Measurements from ENCODE around the gene OR2G6.
"Not testable (repeated sequence)": the region's sequence is repeated elsewhere in the genome, so short reads cannot be mapped to it uniquely, and the experiment has no call there.

OR2G6 gene

DNA sequence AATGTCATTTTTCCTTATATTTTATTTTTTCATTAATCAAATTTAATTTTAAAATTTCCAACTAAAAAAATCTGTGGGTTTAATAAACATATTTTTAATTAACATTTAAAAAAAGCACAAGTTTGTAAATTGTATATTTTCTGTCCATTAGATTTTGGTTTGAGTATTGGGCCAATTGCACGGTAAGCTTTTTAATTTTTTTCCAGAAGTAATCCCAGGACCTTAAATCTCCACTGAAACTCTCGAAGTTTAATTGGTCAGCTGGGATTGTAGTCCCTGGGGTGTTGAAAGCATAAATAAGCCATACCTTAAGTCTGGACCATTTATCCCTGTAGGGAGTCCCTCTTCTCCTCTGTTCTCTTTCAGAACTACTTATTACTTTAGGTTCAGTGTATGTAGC is at the start of gene OR2G6:
TSS of gene OR2G6 (plus strand) at position 301 of the 400 bp plus-strand sequence. CDS start 13,574 bp downstream, outside the sequence.
- not testable (repeated sequence) for DNase-seq

DNA sequence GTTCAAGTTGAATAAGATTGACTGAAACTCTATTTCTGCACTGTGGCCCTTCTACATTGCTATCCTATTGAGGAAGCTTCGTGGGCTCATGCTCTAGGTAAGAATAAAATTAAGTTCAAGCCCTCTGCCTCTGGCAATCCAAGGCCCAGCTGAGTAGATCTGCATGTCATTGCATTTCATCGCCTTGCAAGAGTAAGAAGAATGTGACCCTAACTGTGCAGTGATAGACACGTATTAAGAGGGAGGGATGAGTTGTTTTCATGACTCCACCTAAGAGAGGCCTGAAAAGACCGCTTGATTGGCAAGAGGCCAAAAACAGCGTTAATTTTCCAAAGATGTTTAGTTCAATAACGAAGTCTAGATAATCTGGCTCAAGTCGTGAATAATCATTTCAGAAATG is 48.8 kb upstream of the OR2G6 start:
- not testable (repeated sequence) for DNase-seq

DNA sequence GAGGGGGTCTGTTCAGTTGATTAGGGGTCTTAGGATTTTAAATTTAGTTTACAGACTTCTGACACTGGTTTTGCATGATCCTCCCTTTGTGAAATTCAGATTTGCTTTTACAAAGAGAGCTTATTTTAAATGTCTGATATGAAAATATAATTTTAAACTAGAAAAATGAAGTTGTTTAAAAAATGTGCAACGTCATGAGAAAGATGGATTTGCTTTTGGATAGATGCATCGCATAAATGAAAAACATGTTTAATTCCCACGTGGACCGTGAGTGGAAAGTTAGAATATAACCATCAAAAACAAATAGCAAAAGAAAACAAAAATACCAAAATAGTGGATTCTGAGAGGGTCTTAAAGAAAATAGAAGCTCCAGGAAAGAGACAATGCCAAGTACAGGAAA is 36.7 kb upstream of the OR2G6 start:
- DNase-seq: no peak

DNA sequence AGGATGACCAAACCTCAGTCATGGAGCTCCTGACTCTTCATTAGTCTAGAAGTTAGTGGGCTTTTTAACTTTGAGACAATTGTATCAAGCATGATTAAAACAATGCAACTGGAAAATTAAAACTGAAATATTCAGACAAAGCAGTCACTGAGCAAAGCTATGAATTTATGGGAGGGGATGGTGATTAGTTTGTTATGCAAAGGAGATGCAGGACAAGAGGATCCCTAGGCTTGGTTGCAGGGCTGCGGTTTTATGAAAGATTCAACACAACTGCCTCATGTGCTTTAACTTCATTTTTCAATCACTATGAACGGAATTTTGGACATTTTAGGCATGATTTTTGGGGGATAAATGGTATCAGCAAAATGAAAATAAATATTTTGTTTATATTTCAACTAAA is 35.8 kb upstream of the OR2G6 start:
- not testable (repeated sequence) for DNase-seq

DNA sequence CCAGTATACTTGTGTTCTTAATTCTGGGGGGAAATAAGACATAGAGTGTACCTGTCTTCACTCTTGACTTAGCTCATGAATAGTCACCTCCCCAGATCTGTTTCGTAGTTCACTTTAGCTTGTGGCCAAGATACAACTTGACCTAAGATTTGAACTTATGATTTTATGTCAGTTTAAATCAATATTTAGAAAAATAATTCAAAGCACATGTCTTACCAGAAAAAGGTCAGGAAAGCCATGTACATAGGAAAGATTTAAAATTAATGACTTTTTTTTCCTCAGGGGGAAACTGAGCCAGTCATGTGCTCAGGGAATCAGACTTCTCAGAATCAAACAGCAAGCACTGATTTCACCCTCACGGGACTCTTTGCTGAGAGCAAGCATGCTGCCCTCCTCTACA is 34.8 kb upstream of the OR2G6 start, which contains the start of gene OR2T3:
TSS of gene OR2T3 (plus strand) at position 301 of the 400 bp plus-strand sequence. CDS start at position 301, 0 bp downstream.
- not testable (repeated sequence) for DNase-seq

DNA sequence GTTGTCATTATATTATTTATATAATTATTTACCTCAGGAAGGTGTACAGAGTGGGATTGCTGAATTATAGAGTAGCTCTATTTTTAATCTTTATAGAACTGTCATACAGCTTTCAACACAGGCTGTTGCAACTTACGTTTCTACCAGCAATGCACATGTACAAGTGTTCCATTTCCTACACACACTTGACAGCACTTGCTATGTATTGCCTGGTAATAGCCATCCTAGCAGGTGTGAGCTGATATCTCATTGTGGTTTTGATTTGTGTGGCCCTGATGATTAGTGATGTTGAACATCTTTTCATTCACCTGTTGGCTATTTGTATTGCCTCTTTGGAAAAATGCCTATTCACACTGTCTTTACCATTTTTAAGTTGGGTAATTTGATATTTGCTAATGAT is 32.2 kb upstream of the OR2G6 start:
- not testable (repeated sequence) for DNase-seq

DNA sequence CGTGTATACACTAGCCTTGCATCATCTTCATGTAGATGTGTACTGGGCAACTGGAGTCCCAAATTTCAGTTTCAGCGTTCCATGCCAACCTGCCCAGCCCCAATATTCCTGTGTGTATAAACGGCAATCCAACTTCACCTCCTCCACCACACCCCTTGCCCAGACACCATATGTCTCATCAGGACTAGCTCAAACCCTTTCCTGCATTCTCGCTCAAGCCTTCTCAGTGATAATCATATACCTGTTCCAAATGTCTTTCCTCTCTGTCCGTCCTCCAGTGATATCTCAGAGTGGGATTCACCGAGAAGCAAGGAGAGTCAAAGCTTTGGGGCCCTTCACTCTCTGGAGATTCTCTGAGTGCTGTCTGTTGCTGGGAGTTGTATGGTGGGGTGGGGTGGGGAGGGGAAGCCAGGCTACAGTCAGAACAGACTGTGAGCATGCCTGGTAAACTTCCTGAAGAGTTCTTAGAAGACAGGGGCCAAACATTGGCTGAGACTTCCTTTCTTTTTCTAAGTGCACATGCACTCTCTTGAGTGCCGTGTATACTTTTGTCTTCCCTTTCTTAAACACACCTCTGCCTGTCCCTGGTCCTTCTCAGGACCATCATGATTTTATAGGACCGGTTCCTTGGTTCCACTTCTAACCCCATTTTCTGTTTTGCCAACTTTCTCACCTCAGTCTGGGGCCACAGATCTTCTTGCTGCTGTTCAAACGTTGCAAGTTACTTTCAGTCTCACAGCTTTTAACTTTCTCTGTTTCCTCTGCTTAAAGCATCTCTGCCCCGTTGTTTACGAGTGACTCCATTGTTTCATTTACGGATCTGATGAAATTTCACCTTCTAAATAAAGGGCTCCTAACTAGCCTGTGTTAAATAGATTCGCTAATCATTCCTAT is 25.9 kb upstream of the OR2G6 start:
- DNase-seq: not testable (repeated sequence)

DNA sequence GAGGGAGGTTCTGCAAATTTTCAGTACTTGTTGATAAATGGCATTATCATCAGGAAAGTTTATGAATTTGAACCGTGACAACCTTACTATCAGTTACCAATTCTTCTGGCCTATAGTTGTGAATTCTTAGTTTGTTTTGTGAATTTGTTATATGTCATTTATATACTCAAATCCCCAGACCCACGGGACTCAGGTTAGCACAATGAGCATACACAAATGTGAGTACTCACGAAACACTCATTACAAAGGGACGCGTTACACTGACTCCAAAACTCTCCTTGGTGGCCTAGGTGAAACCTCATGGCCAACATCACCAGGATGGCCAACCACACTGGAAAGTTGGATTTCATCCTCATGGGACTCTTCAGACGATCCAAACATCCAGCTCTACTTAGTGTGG is 19.6 kb upstream of the OR2G6 start, which contains the start of gene OR2T5:
TSS of gene OR2T5 (plus strand) at position 301 of the 400 bp plus-strand sequence. CDS start at position 301, 0 bp downstream.
- not testable (repeated sequence) for DNase-seq

DNA sequence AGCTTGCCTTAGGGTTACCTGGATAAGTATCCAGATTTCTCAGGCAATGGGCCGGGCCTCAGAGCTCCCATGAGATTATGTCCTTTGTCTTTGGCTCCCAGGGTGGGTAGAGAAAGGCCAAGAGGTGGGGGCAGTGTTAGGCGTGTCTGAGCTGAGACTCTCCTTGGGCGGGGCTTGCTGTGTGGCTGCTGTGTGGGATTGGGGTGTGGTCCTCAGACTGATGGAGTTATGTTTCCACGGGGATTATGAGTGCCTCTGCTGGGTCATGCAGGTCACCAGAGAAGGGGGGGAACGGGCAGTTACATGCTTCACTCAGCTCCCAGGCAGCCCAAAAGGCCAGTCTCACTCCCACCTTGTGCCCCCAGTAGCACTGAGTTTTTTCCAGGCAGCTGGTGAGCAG is 11.2 kb upstream of the OR2G6 start:
- DNase-seq: not testable (repeated sequence)

DNA sequence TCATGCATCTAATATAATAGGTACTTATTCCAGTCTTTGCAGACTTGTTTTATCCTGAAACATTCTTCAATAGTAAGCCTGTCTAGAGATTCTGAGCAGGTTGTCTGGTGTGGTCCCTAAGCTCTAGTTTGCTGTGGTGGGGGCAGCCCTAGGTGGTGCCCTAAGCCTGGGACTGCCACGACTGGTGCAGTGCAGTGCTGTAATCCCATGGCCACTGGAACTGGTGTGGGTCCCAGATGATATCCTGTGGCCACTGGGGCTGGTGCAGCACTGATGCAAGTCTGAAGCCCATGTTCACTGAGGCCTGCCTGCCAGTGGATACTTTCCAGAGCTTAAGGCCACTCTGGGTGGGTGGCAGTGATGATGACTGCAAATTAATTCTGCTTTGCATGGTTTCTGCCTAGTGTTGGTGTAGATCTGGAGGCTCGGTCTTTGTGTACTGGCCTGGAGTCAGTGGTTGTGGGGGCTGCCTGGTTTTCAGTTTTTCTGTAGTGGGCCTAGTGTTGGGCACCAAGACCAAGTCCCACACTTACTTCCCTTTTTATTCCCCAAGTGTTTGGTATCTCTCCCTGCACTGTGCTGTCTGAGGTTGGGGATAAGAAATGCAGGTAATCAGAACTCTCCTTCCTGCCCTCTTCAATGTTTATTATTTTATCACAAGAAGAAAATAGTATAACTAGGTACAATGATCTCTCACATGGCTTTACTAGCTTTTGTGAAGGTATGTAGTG is 7.4 kb upstream of the OR2G6 start:
- not testable (repeated sequence) for DNase-seq

DNA sequence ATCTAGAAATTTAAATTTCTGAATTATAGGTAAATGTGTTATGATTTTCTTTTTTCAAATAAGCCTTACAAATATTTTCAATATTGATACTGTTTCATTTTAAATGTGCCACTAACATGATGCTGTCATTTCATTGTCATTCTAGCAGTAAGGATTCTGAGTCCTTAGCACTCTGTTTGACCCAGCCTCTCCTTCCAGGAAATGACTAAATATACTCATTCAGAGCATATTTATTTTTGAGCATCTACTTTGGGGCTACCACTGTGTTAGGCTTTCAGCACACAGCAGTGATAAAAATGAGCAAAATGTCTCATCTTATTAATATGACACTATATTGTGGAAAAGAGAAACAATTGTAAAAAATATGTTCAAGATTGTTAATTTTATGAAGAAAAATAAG is 2.3 kb downstream of the OR2G6 start:
- not testable (repeated sequence) for DNase-seq

DNA sequence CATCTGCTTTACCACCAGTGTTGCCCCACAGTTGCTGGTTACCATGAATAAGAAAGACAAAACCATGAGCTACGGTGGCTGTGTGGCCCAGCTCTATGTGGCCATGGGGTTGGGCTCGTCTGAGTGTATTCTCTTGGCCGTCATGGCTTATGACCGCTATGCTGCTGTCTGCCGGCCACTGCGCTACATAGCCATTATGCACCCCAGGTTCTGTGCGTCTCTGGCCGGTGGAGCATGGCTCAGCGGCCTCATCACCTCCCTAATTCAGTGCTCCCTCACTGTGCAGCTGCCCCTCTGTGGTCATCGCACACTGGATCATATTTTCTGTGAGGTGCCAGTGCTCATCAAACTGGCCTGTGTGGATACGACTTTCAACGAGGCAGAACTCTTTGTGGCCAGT is 14.0 kb downstream of the OR2G6 start:
- DNase-seq: no peak

DNA sequence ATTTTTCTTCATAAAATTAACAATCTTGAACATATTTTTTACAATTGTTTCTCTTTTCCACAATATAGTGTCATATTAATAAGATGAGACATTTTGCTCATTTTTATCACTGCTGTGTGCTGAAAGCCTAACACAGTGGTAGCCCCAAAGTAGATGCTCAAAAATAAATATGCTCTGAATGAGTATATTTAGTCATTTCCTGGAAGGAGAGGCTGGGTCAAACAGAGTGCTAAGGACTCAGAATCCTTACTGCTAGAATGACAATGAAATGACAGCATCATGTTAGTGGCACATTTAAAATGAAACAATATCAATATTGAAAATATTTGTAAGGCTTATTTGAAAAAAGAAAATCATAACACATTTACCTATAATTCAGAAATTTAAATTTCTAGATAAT is 29.6 kb downstream of the OR2G6 start:
- not testable (repeated sequence) for DNase-seq

DNA sequence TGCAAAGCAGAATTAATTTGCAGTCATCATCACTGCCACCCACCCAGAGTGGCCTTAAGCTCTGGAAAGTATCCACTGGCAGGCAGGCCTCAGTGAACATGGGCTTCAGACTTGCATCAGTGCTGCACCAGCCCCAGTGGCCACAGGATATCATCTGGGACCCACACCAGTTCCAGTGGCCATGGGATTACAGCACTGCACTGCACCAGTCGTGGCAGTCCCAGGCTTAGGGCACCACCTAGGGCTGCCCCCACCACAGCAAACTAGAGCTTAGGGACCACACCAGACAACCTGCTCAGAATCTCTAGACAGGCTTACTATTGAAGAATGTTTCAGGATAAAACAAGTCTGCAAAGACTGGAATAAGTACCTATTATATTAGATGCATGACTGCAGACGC is 39.5 kb downstream of the OR2G6 start:
- not testable (repeated sequence) for DNase-seq

DNA sequence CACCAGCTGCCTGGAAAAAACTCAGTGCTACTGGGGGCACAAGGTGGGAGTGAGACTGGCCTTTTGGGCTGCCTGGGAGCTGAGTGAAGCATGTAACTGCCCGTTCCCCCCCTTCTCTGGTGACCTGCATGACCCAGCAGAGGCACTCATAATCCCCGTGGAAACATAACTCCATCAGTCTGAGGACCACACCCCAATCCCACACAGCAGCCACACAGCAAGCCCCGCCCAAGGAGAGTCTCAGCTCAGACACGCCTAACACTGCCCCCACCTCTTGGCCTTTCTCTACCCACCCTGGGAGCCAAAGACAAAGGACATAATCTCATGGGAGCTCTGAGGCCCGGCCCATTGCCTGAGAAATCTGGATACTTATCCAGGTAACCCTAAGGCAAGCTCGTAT is 43.2 kb downstream of the OR2G6 start:
- not testable (repeated sequence) for DNase-seq

DNA sequence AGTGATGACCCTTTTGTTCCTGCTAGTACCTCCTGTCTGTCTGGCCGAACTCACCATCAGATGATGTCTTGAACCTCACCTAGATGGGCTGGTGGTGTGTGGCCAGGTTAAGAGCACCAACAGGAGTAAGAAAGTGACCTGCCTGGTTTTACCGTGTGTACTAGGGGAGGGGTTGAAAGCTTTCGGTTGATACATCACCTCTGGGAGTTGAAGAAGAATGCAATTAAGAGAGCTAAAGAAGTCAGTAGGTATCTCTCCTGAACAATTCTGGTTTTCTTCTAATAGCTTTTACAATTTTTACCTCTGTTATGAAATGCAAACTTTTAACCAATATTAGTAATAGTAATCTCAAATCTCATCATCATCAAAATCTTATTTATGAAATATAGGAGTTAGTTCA is 54.8 kb downstream of the OR2G6 start, which contains the start of gene OR2T29:
TSS of gene OR2T29 (minus strand) at position 101 of the 400 bp plus-strand sequence. CDS start 3,281 bp downstream, outside the sequence.
- not testable (repeated sequence) for DNase-seq

DNA sequence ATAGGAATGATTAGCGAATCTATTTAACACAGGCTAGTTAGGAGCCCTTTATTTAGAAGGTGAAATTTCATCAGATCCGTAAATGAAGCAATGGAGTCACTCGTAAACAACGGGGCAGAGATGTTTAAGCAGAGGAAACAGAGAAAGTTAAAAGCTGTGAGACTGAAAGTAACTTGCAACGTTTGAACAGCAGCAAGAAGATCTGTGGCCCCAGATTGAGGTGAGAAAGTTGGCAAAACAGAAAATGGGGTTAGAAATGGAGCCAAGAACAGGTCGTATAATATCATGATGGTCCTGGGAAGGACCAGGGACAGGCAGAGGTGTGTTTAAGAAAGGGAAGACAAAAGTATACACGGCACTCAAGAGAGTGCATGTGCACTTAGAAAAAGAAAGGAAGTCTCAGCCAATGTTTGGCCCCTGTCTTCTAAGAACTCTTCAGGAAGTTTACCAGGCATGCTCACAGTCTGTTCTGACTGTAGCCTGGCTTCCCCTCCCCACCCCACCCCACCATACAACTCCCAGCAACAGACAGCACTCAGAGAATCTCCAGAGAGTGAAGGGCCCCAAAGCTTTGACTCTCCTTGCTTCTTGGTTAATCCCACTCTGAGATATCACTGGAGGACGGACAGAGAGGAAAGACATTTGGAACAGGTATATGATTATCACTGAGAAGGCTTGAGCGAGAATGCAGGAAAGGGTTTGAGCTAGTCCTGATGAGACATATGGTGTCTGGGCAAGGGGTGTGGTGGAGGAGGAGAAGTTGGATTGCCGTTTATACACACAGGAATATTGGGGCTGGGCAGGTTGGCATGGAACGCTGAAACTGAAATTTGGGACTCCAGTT is 57.9 kb downstream of the OR2G6 start:
- not testable (repeated sequence) for DNase-seq

DNA sequence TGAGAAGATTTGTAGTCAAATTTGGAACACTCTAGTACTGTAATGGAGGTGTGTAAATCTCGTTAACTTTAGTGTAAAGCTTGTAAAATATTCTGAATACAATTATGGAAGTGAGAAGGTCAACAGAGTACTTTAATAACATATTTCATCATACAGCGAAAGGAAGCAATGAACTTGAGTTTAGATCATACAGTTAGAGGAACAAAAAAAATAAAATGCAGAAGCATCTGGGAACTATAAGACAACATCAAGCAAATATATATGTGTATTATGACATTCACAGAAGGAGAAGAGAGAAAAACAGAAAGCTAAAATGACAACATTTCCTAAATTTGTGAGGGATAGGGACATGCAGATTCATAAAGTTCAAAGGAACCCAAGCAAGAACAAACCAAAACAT is 61.2 kb downstream of the OR2G6 start:
- DNase-seq: not testable (repeated sequence)

DNA sequence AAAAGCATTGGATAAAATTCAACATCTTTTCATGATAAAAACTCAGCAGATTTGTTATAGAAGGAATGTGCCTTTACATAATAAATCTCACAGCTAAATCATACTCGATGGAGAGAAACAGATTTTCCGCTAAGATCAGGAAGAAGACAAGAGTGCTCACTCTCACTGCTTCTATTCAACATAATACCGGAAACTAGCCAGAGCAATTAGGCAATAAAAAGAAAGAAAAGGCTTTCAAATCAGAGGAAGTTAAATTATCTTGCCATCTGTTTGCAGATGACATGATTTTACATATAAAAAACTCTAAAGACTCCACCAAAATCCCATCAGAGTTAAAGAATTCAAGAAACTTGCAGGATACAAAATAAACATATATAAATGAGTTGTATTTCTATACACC is 62.9 kb downstream of the OR2G6 start:
- DNase-seq: not testable (repeated sequence)

DNA sequence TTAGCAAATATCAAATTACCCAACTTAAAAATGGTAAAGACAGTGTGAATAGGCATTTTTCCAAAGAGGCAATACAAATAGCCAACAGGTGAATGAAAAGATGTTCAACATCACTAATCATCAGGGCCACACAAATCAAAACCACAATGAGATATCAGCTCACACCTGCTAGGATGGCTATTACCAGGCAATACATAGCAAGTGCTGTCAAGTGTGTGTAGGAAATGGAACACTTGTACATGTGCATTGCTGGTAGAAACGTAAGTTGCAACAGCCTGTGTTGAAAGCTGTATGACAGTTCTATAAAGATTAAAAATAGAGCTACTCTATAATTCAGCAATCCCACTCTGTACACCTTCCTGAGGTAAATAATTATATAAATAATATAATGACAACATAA is 64.2 kb downstream of the OR2G6 start:
- not testable (repeated sequence) for DNase-seq

DNA sequence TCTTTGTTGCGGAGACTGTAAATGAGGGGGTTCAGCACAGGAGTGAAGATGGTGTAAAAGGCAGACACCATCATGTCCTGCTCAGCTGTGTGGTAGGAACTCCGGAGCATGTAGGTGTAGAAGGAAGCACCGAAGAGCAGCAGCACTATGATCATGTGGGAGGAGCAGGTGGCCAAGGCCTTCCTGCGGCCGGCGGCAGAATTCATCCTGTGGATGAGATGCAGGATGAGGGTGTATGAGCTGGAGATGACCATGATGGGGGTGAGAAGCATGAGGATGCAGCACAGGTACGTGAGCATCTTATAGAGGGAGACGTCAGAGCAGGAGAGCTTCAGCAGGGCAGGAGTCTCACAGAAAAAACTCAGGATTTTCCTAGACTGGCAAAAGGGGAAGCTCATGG is 66.0 kb downstream of the OR2G6 start:
- not testable (repeated sequence) for DNase-seq

DNA sequence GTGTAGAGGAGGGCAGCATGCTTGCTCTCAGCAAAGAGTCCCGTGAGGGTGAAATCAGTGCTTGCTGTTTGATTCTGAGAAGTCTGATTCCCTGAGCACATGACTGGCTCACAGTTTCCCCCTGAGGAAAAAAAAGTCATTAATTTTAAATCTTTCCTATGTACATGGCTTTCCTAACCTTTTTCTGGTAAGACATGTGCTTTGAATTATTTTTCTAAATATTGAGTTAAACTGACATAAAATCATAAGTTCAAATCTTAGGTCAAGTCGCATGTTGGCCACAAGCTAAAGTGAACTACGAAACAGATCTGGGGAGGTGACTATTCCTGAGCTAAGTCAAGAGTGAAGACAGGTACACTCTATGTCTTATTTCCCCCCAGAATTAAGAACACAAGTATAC is 66.8 kb downstream of the OR2G6 start, which contains the start of gene OR2T34:
TSS of gene OR2T34 (minus strand) at position 101 of the 400 bp plus-strand sequence. CDS start at position 101, 0 bp downstream.
- DNase-seq: not testable (repeated sequence)
